NCI-H460 (cell line): ENCODE results near the gene PPP1R1A. TPM values are rescaled to one million over a fixed set of nuclear protein-coding genes. Genes with fewer than 3 reads are reported as not detected.
A peak's percentile ranks its signal among the peaks of the same experiment; 100 is the strongest.

ENCODE experiments used
- DNase-seq: peaks from one replicate; pipeline ENCODE4 v3.0.0-alpha.2; 2016; ENCODE audit warnings: low read depth; ENCODE audit errors: extremely low read depth
- total RNA-seq: library from RNA; depleted of rRNA; stranded (reverse); fragments of >200 nt; shearing (Covaris generic); gene quantifications from 2 replicates; pipeline ENCODE4 v1.2.3, GENCODE V29; 2014

Gene PPP1R1A
- total RNA-seq, 1 experiment from 2014 or later = not detected

DNA sequence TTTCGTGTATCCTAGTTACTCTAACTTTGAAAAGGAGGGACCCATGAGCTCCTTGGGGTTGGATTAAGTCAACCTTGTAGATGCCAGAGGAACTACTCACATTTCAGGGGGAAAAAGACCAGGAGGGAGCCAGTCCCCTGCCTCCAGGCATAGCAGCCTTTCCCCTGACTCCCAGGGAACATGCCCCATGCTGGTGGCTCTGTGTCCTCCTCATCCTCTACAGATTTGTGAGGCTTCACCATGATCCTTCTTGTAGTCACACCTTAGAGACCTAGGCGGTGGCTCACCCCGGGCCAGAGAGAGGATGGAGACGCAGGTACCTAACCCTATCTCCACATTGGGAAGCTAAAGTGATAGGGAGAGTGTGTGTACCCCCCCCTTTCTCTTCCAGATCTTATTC lies 16.0 kb upstream of the PPP1R1A start:
- no peak for DNase-seq

GRCh38 chr12:54603872-54604271 lies 15.4 kb upstream of the PPP1R1A start:
- no peak for DNase-seq

DNA sequence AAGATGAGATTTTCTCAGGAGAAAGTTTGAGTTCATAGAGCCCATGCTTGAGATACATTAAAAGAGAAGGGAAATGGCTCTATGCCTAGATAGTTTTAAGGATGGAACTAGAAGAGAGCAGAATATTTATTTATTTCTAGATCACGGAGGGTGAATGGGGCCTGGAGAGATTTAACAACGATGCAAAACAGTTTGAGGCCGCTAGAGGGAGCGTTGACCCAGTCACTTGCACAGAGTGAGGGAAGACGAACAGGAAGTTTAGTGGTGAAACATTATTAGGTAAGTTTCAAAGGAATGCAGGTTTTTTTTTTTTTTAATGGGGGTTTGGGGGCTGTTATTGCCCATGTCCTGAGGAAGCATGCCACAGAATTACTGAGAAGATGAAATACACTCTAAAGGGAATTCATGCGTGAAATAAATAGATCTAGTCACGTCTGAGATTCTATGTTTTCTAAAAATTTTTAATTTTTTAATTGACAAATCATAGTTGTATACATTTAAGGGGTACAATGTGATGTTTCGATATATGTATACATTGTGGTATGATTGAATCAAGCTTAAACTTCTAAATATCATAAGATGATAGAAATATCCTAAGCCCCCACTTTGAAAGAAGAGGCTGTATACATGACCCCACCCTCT lies 14.8 kb upstream of the PPP1R1A start:
- peak; percentile 73 for DNase-seq

- DNase-seq = no peak
Observed at GRCh38 chr12:54602661-54603060, 14.2 kb upstream of the PPP1R1A start.

GRCh38 chr12:54601841-54602240 lies 13.4 kb upstream of the PPP1R1A start:
- DNase-seq = peak; percentile 22

- no peak for DNase-seq
Observed at GRCh38 chr12:54598970-54599369, 10.5 kb upstream of the PPP1R1A start.

DNA sequence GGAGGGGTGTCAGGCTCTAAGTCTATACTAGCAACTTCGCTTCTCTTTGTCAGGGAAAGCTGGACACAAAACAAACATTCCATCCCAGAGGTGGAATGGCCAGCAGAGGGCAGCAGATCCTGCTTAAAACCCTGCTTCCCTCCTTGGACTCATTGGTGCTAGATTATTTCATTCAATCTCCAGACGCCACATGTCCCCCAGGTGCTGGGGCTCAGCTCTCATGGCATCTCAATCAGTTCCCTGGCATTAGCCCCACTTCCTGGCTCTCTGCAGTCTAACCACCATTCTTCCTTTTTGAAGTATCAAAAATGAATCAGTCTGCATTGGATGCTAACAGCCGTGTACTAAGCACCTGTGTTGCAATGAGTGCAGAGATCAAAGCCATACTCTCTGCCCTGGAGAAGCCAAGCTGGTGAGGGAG lies 8.1 kb upstream of the PPP1R1A start:
- DNase-seq = peak; percentile 64

DNA sequence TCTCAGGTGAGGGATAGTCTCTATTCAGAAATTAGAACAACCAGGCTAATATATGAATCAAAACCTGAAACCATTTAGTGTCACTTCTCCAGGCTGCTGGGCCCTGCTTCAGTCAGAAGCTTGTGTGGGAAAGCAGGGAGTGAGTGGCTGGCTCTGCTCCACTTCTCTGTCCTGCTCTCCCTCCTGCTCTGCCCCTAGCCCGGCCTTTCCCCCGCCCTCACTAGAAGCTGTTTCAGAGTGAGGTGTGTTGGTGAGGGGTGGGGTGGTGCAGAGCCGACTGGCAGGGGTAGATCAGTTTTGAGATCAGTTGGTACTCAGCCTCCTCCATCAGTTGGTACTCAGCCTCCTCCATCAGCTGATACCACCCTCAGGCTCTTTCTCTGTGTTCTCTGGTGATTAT lies 7.0 kb upstream of the PPP1R1A start:
- no peak for DNase-seq

DNA sequence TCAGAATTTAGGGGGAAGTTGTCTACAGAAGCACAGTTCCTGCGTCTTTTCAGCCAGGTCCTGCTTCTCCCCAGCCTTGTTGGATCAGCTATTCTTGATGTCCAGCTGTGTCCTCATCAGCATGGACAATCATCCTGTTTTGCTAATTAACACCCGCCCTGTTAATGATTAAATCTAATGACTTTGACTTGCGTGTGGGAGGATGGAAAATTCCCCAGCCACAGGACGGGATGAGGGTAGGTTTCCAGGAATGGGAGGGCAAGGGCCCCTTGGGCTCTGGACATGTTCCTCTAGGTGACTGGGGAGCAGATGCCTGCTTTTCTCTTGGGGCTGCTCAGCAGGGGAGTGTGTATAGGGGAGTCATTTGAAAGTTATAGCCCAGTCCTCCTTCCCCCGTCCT lies 5.3 kb upstream of the PPP1R1A start:
- no peak for DNase-seq

DNA sequence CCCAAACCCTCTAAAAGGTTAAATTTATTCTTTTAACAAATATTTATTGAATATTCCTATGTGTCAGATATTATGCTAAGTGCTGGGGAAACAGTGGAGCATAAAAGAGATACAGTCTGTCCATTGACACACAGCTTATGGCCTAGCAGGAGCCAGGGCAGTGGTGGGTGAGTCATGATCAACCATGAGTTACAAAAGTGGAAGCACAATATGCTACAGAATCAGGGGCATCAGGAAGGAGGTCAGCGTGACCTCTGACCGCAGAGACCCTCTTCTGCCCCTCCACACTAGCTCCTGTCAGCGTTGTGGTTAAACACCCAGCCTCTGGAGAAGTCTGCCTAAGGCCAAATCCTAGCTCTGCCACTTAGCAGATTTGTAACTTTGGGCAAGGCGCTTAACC lies 4.7 kb upstream of the PPP1R1A start:
- no peak for DNase-seq

DNA sequence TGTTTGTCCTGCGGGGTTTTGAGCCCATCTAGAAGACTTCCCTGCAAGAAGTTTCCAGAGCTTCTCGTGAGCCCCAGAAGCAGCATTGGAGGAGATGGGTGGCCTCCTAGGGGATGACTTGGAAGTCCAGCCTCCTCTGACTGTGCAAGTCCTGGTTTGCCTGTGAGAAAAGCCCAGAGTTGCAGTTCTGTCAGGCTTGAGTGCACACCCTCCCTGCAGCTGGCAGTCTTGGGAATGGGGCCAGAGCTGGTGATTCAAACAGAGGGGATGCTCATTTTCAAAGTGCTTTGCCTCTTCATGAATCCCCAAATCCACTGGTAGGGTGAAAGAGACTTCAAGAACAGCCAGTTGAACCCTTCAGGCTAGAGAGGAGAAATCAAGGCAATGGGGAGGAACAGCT lies 3.9 kb upstream of the PPP1R1A start:
- DNase-seq = no peak

DNA sequence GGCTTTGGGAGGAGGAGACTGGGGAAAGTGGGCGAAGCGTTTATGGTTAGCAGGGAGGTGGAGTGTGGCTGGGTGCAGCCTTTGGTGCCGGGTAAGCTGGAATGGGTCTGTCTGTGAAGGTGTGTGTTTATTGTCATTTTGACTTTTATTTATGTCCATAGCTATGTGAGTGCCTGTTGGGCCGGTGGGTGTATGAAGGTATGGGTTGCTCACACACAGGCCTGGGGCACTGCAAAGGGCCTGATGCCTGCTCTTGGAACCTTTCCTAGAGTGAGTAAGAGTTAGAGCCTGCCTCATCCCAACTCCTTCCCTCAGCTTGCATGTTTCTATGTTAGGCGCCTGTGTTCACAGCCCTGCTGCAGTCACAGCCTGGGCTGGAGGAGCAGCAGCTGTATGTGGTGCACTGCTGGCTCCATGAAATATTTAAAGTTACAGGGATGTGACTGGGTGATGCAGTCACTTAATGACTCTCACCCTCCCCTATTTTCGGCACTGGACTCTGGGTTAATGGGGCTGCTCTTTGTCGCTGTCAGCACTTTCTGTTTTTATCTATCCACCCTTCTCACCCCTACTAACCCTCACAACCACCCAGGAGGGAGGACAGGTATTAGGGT lies 2.6 kb upstream of the PPP1R1A start:
- no peak for DNase-seq

DNA sequence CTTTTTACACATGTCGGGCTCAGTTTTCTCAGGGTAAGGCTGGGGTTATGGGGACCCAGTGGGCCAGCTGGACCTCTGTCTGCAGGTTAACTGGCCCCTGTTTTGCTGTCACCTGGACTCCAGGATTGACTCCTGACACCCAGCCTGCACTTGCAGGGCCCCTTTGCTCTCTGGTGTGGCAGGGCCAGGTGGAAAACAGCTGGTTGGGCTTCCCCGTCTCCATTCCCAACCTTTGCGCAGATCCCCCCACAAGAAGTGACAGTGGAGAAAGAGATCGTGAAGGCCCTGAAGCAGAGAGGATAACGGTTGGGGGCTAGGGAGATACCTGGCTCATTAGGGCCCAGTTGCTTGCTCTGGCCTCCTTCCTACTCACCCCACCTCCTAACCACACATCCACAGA lies 1.5 kb upstream of the PPP1R1A start:
- no peak for DNase-seq

DNA sequence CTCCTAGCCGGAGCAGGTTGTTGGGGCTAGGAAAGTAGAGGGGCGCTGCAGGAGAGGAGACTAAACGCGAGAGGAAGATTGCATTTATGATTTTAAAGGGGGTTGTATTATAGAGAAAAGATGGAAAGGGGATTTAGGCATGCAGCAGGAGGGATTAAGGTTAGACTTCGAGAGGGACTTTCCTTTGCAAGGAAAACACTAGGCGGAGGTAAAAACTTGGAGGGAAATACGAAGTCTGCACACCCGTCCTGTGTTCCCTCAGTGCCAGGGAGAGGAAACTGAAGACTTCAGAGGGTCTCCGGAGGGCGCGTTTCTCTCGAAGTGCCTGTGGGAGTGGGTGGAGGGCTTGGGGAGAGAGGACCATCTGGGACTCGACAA lies 420 bp upstream of the PPP1R1A start:
- no peak for DNase-seq

DNA sequence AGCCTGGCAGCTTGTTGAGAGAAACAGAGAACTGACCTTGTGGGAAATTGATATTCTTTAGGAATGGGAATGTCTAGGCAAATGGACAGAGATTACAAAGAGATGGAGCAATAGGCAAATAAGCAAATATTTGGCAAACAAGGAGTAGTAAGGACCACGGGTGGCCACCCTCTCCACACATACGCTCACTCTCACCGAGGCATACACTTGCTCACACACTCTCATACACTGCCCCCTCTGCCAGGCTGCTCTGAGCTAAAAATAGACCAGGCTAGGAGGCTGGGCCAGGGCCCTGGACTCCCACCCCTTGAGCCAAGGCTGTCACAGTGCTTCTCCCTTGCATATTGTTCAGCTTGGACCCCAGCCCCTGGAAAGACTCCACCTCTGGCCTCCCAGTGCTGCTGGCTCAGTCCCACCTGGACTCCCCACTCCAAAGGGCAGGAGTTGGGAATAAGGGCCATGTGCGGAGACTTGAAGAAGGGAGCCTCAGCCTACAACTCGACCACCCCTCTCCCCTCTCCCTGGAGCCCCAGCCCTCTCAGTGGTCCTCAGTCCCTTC lies 1.1 kb downstream of the PPP1R1A start:
- no peak for DNase-seq

- DNase-seq = no peak
Observed at GRCh38 chr12:54586620-54587019, 1.8 kb downstream of the PPP1R1A start.

DNA sequence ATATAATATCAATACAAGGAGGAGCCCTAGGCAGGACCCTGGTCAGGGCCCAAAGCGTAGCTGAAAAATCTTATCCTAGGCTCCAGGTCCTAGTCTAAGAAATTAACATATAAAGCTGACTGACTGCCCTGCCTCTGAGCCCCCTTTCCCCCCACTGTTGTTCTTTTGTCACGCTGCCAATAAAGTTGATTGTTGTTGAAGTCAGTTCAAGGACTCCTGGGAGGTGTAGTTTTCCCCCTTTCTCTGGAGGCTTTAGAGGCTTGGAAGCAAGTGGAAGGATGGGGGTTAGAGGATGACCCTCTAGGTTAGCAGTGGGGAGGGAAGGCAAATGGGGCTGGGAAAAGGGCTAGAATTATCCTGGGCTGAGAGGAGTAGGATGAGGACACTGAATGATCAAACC lies 3.2 kb downstream of the PPP1R1A start:
- no peak for DNase-seq

DNA sequence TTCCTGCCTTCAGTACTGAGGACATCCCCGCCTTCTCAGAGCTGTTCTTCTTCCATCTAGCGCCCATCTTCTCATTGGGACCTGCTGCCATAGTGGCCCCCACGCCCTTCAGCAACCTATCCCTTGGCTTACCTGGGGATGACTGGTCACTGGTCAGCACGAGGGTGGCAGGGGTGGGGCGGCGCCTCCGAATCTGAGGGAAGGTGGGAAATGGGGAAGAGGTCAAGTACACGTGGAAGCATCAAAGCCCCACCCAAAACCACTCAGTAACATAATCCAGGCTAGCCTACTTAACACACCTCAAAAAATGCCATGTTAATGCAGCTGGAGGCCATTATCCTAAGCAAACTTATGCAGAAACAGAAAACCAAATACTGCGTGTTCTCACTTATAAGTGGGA lies 4.3 kb downstream of the PPP1R1A start:
- no peak for DNase-seq

- DNase-seq = no peak
Observed at GRCh38 chr12:54583726-54584125, 4.7 kb downstream of the PPP1R1A start.

DNA sequence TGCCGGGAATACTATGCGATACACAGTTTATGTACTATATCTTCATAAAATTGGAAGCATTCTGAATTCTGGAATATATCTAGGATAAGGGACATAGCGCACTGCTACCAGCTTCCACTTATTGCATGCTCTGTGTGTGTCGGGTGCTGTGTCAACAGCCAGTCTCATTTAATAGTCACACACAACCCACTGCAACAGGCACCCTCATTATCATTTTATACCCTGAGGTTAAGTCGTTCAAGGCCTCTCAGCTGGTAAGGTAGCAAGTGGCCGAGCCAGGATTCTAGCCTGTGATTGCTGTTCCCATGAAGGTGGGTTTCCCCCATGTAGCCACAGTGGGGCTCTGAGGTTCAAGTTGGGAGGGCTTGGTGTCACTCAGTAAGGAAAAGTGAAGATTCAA lies 7.0 kb downstream of the PPP1R1A start:
- DNase-seq = no peak

- DNase-seq = peak; percentile 78
Observed at GRCh38 chr12:54579696-54580333, 8.6 kb downstream of the PPP1R1A start.

DNA sequence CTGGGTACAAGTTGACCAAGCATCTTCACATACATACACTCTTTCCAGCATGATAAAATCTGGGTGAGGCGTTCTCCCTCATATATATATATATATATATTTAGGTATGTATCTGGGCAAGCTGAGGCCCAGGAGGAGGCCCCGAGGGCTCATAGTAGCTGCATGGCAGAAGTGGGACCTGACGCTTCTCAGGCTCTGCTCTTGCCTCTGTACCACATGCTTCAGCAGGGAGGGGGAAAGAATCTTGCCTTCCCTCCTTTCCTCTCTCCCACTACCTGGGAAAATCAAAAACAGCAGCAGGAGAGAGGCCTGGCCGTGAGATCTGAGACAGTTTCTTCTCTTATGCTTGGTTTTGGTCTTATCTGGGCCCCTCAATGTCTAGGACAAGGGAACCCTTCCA lies 9.2 kb downstream of the PPP1R1A start:
- no peak for DNase-seq
